Panc1 (cell line): ENCODE results near the gene NBEAL2. TPM values are rescaled to one million over a fixed set of nuclear protein-coding genes. Genes with fewer than 3 reads are reported as not detected.

Source experiments
- ATAC-seq: fragments of 200-7000 bp; cut with Tn5 transposase; 2 replicates; pipeline ENCODE4 v1.9.1; 2020; ENCODE audit warnings: mild to moderate bottlenecking, moderate library complexity
- BruUV-seq: library from RNA; stranded (reverse); fragments of 400-500 nt; replicated peaks from 2 replicates; lab custom pipeline; 2021; lab: Mats Ljungman, UMichigan
- CTCF ChIA-PET: fragments of 300-600 bp; sonication (Branson Sonifier 250); formaldehyde crosslinking; loops from one replicate; lab custom pipeline; 2022; ENCODE audit warnings: antibody characterized with exemption; lab: Charles Lee
- POLR2A ChIA-PET: fragments of 300-600 bp; sonication (Branson Sonifier 250); formaldehyde crosslinking; loops from one replicate; lab custom pipeline; 2022; ENCODE audit warnings: antibody characterized with exemption; lab: Charles Lee
- DNase-seq: peaks from one replicate; pipeline ENCODE4 v3.0.0-alpha.2; 2010; ENCODE audit warnings: low read depth, low spot score
- H3K27ac ChIP-seq: 2 replicates; pipeline ENCODE4 v1.5.1; 2011; ENCODE audit warnings: mild to moderate bottlenecking, low read length, inconsistent platforms
- H3K27me3 ChIP-seq: fragments of 200-500 bp; sonication (Bioruptor generic); 2 replicates; pipeline ENCODE4 v1.6.0; 2014; ENCODE audit warnings: low read length, inconsistent platforms; ENCODE audit not compliant: control insufficient read depth, insufficient read depth
- H3K36me3 ChIP-seq: fragments of 200-500 bp; sonication (Bioruptor generic); 2 replicates; pipeline ENCODE4 v1.5.1; 2014; ENCODE audit warnings: inconsistent platforms, mild to moderate bottlenecking, low read length, moderate library complexity; ENCODE audit not compliant: control insufficient read depth, insufficient read depth
- H3K4me1 ChIP-seq: 2 replicates; pipeline ENCODE4 v1.5.1; 2011; ENCODE audit warnings: inconsistent platforms, mild to moderate bottlenecking, low read length, moderate library complexity; ENCODE audit not compliant: control insufficient read depth, insufficient read depth
- H3K4me3 ChIP-seq, 2 experiments: 2 replicates each; pipeline ENCODE4 v1.5.1; 2011 to 2012; ENCODE audit warnings: low read depth in 2 of 2, low read length in 2 of 2, mild to moderate bottlenecking in 2 of 2, inconsistent platforms in 1 of 2, moderate library complexity in 1 of 2
- H3K9me3 ChIP-seq: fragments of 200-500 bp; sonication (Bioruptor generic); 2 replicates; pipeline ENCODE4 v1.5.1; 2014; ENCODE audit warnings: low read depth, mild to moderate bottlenecking, inconsistent platforms, low read length, moderate library complexity; ENCODE audit not compliant: control insufficient read depth, insufficient read depth
- POLR2AphosphoS5 ChIP-seq: IDR thresholded peaks from 2 replicates; pipeline ENCODE4 v1.6.1; 2012; ENCODE audit warnings: mild to moderate bottlenecking, low read depth, low read length, moderate library complexity
- SIN3A ChIP-seq: IDR thresholded peaks from 2 replicates; pipeline ENCODE4 v1.6.1; 2012; ENCODE audit warnings: low read depth, mild to moderate bottlenecking, low read length, moderate library complexity, borderline replicate concordance; ENCODE audit not compliant: insufficient read depth
- TCF7L2 ChIP-seq: IDR thresholded peaks from 2 replicates; pipeline ENCODE4 v1.6.1; 2011; ENCODE audit warnings: mild to moderate bottlenecking, low read depth, low read length, inconsistent platforms
- in situ Hi-C: cut with HindIII; loops from 2 replicates; pipeline ENCODE4 v1.10.0; 2016; ENCODE audit warnings: low sequenced_read_pairs, low pct_unique_long_range_greater_than_20kb
- intact Hi-C: fragments of 100-400 bp; cut with micrococcal nuclease; formaldehyde crosslinking; loops from one replicate; pipeline ENCODE4 v1.10.0; 2022; ENCODE audit not compliant: unreplicated experiment
- total RNA-seq: library from RNA; stranded (reverse); gene quantifications from one replicate; pipeline ENCODE4 v1.2.1, GENCODE V29; 2021; ENCODE audit not compliant: unreplicated experiment
- TF ChIP-seq, protein P1 (sequence below): fragments of 450-650 bp; IDR thresholded peaks from 2 replicates; pipeline ENCODE4 v1.5.1; 2017; ENCODE audit warnings: mild to moderate bottlenecking
- TF ChIP-seq, protein P2 (sequence below), 2 experiments: IDR thresholded peaks; 2 replicates each; pipeline ENCODE4 v1.6.1; 2011 to 2012; ENCODE audit warnings: low read depth in 2 of 2, control low read depth in 1 of 2, low read length in 1 of 2, mild to moderate bottlenecking in 1 of 2, moderate library complexity in 1 of 2; ENCODE audit not compliant: insufficient read depth in 1 of 2

Gene NBEAL2
- total RNA-seq, 1 experiment from 2014 or later: 38.8 TPM

DNA sequence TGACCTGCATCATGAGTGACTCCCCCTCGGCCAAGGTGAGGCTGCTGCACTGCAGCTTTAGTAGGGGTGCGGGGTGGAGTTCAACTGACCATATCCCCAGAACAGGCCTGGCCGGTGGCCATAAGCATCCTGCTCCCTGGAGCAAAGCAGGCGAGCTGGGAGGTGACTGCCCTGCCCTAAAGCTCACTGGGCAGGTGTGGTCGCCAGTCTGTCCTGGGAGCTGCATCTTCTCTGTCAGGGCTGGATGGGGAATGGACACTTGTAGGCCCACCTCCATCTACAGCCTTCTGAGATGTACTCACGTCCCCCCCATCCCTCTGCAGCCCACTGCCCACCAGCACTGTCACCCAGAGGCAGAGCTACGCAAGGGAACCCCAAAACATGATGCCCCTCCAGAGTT, 14.5 kb downstream of the NBEAL2 start:
- ChIA-PET CTCF (no interaction called here), POLR2A (no interaction called here)
- TF ChIP-seq SIN3A (no peak), TCF7L2 (no peak), POLR2AphosphoS5 (no peak)
- TF ChIP-seq, protein P1, sequence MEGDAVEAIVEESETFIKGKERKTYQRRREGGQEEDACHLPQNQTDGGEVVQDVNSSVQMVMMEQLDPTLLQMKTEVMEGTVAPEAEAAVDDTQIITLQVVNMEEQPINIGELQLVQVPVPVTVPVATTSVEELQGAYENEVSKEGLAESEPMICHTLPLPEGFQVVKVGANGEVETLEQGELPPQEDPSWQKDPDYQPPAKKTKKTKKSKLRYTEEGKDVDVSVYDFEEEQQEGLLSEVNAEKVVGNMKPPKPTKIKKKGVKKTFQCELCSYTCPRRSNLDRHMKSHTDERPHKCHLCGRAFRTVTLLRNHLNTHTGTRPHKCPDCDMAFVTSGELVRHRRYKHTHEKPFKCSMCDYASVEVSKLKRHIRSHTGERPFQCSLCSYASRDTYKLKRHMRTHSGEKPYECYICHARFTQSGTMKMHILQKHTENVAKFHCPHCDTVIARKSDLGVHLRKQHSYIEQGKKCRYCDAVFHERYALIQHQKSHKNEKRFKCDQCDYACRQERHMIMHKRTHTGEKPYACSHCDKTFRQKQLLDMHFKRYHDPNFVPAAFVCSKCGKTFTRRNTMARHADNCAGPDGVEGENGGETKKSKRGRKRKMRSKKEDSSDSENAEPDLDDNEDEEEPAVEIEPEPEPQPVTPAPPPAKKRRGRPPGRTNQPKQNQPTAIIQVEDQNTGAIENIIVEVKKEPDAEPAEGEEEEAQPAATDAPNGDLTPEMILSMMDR: no peak
- TF ChIP-seq, protein P2, sequence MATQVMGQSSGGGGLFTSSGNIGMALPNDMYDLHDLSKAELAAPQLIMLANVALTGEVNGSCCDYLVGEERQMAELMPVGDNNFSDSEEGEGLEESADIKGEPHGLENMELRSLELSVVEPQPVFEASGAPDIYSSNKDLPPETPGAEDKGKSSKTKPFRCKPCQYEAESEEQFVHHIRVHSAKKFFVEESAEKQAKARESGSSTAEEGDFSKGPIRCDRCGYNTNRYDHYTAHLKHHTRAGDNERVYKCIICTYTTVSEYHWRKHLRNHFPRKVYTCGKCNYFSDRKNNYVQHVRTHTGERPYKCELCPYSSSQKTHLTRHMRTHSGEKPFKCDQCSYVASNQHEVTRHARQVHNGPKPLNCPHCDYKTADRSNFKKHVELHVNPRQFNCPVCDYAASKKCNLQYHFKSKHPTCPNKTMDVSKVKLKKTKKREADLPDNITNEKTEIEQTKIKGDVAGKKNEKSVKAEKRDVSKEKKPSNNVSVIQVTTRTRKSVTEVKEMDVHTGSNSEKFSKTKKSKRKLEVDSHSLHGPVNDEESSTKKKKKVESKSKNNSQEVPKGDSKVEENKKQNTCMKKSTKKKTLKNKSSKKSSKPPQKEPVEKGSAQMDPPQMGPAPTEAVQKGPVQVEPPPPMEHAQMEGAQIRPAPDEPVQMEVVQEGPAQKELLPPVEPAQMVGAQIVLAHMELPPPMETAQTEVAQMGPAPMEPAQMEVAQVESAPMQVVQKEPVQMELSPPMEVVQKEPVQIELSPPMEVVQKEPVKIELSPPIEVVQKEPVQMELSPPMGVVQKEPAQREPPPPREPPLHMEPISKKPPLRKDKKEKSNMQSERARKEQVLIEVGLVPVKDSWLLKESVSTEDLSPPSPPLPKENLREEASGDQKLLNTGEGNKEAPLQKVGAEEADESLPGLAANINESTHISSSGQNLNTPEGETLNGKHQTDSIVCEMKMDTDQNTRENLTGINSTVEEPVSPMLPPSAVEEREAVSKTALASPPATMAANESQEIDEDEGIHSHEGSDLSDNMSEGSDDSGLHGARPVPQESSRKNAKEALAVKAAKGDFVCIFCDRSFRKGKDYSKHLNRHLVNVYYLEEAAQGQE (IDR thresholded peaks at IDR 0.05; ENCODE audit: insufficient read depth in 1 of 2, low read depth in 2 of 2, low read length in 1 of 2): no peak
- no peak overlapping the region for H3K27ac ChIP-seq
- intact Hi-C loops (loop anchor here (10.0 kb wide), 1 partner anchor 69 kb away; no protein-coding TSS in a partner anchor), in situ Hi-C loops (no loop called here)
- ATAC-seq: no peak
- H3K9me3 ChIP-seq: no peaks in the 10 kb centered on the region
- H3K27me3 ChIP-seq: no peaks in the 10 kb centered on the region
- DNase-seq: no peak
- no peaks in the 10 kb centered on the region for H3K4me1 ChIP-seq
- no peak overlapping the region for H3K4me3 ChIP-seq
- no TSS peak for BruUV-seq
- H3K36me3 ChIP-seq: no peaks in the 10 kb centered on the region

DNA sequence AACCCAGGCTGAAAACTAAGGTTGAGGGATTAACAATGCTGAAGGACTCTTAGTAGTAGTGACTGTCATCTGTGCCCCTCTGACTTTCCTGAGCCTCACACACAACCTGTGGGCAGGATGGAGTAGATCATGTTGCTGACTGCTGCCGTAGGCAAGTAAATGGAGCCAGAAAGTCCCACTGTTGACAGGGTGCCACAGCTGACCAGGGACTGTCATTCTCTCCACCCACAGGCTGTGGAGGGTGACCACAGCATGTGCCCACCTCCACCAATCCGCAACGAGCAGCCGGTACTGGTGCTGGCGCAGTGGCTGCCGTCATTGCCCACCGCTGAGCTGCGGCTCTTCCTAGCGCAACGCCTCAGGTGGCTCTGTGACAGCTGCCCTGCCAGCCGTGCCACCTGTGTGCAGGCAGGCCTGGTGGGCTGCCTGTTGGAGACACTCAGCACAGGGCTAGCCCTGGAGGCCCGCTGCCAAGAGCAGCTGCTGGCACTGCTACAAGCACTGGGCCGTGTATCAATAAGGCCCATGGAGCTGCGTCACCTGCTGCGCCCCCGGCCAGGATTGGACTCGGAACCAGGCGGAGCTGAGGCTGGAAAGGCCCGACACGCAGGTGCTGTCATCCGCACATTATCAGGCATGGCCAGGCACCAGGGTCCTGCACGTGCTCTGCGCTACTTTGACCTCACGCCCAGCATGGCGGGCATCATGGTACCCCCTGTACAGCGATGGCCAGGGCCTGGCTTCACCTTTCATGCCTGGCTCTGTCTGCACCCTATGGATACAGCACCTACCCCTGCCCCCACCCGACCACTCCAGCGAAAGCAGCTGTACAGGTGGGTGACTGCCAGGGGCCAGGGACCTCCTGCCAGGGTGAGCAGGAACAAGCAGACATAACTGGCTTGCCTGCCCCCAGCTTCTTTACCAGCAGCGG, 15.6 kb downstream of the NBEAL2 start:
- no TSS peak for BruUV-seq
- no peak for DNase-seq
- ChIA-PET POLR2A (no interaction called here), CTCF (no interaction called here)
- Histone ChIP-seq H3K27ac (no peak overlapping the region), H3K9me3 (no peaks in the 10 kb centered on the region), H3K4me3 (no peak overlapping the region), H3K27me3 (no peaks in the 10 kb centered on the region), H3K36me3 (no peaks in the 10 kb centered on the region), H3K4me1 (no peaks in the 10 kb centered on the region)
- in situ Hi-C loops: no loop called here
- no peak for ATAC-seq
- TF ChIP-seq POLR2AphosphoS5 (no peak), SIN3A (no peak), TCF7L2 (no peak)
- TF ChIP-seq, protein P1: no peak
- TF ChIP-seq, protein P2 (IDR thresholded peaks at IDR 0.05; ENCODE audit: insufficient read depth in 1 of 2, low read depth in 2 of 2, low read length in 1 of 2): no peak
- intact Hi-C loops: loop anchor here (10.0 kb wide), 1 partner anchor 70 kb away; no protein-coding TSS in a partner anchor
